GM18907 (cell line): ENCODE results near the gene F2RL3.
A peak's percentile ranks its signal among the peaks of the same experiment; 100 is the strongest.

Experiments
- ATAC-seq: cut with Tn5 transposase; IDR thresholded peaks from one replicate; pipeline ENCODE4 v1.9.1; 2021; ENCODE audit warnings: mild to moderate bottlenecking, moderate library complexity; ENCODE audit not compliant: unreplicated experiment

Gene F2RL3

GRCh38 chr19:16892868-16893685 lies 4.3 kb downstream of the F2RL3 start:
- no peak for ATAC-seq

- no peak for ATAC-seq
These were observed 4.8 kb downstream of the F2RL3 start for GRCh38 chr19:16893686-16893989.

- no peak for ATAC-seq
These were observed 5.3 kb downstream of the F2RL3 start for GRCh38 chr19:16894080-16894479.

GRCh38 chr19:16895467-16896145 lies 6.8 kb downstream of the F2RL3 start:
- ATAC-seq: no peak

GRCh38 chr19:16896146-16897028 lies 7.6 kb downstream of the F2RL3 start:
- ATAC-seq: no peak

- ATAC-seq: peak; percentile 46
These were observed 8.4 kb downstream of the F2RL3 start for GRCh38 chr19:16897029-16897855.

GRCh38 chr19:16897856-16898161 lies 9.0 kb downstream of the F2RL3 start:
- no peak for ATAC-seq

GRCh38 chr19:16898361-16899015 lies 9.7 kb downstream of the F2RL3 start:
- ATAC-seq: no peak

- no peak for ATAC-seq
These were observed 10.8 kb downstream of the F2RL3 start for GRCh38 chr19:16899566-16900075.

- no peak for ATAC-seq
These were observed 12.8 kb downstream of the F2RL3 start for GRCh38 chr19:16901491-16902175.

- no peak for ATAC-seq
These were observed 13.7 kb downstream of the F2RL3 start for GRCh38 chr19:16902545-16902944.

- ATAC-seq: no peak
These were observed 14.5 kb downstream of the F2RL3 start for GRCh38 chr19:16903347-16903746.

- ATAC-seq: no peak
These were observed 15.8 kb downstream of the F2RL3 start for GRCh38 chr19:16904599-16904998.

GRCh38 chr19:16908759-16909158 lies 20.0 kb downstream of the F2RL3 start:
- ATAC-seq: no peak

GRCh38 chr19:16911046-16911445 lies 22.2 kb downstream of the F2RL3 start:
- no peak for ATAC-seq

GRCh38 chr19:16912780-16913179 lies 24.0 kb downstream of the F2RL3 start:
- no peak for ATAC-seq

GRCh38 chr19:16914421-16914820 lies 25.6 kb downstream of the F2RL3 start:
- no peak for ATAC-seq

- no peak for ATAC-seq
These were observed 26.3 kb downstream of the F2RL3 start for GRCh38 chr19:16915135-16915534.

- no peak for ATAC-seq
These were observed 26.9 kb downstream of the F2RL3 start for GRCh38 chr19:16915734-16916133.

- ATAC-seq: no peak
These were observed 28.6 kb downstream of the F2RL3 start for GRCh38 chr19:16917401-16917800.
